GM18861 (cell line): ENCODE measurements around the gene PACSIN2.

Source experiments
- ATAC-seq: cut with Tn5 transposase; IDR thresholded peaks from one replicate; pipeline ENCODE4 v1.9.1; 2021; ENCODE audit not compliant: unreplicated experiment

PACSIN2 gene

GRCh38 chr22:42833104-42833503, 181.8 kb downstream of the PACSIN2 start:
- ATAC-seq = no peak

GRCh38 chr22:42831712-42832111, 183.2 kb downstream of the PACSIN2 start:
- ATAC-seq = no peak

GRCh38 chr22:42830161-42830560, 184.8 kb downstream of the PACSIN2 start:
- no peak for ATAC-seq

GRCh38 chr22:42829302-42829701, 185.6 kb downstream of the PACSIN2 start:
- ATAC-seq = no peak

GRCh38 chr22:42825796-42826195, 189.2 kb downstream of the PACSIN2 start:
- no peak for ATAC-seq

- ATAC-seq = no peak
Measured at GRCh38 chr22:42821386-42821785, 193.6 kb downstream of the PACSIN2 start.

- ATAC-seq = no peak
Measured at GRCh38 chr22:42820045-42820763, 194.7 kb downstream of the PACSIN2 start.
